ENCODE data around the gene USP15. TPM values are rescaled to one million over a fixed set of nuclear protein-coding genes. Genes with fewer than 3 reads are reported as not detected.

The USP15 gene
- polyA plus RNA-seq, 1 donor (not counting 4 experiments of a cell fraction or from before 2014, with no cell fraction given): 66.5 TPM

DNA sequence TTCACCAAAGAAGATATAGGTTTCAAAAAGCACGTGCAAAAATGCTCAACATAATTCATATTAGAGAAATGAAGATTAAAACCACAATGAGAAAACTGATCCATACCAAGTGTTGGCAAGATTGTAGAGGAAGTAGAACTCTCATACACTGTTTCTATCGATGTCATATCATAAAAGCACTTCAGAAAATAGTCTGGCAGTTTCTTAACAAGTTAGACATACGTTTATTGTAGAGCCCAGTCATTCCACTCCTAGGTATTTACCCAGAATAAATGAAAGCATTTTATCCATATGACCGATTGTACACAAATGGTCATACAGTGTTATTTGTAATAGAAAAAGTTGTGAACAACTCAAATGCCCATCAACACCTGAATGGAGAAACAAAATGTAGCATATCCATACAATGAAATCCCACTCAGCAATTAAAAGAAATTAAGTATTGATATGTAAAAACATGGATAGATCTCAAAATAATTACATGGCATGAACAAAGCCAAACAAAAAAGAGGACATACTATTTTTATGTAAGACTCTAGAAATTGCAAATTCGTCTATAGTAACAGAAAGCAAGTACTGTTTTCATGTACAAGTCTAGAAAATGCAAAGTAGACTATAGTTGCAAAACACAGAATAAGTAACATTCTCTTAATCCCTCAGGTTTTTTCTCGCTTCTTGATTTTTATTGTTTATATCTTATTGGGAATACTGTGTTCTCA lies 41.0 kb downstream of the USP15 start:
- Histone ChIP-seq H3K36me3 (ENCODE audit: control insufficient read depth in 2 of 2, extremely low read depth in 1 of 2, insufficient read depth in 2 of 2, low read length in 2 of 2) (peaks cover 5 to 9% of the 10 kb centered on the region in 2 experiments), H3K9me1 (ENCODE audit: control insufficient read depth, extremely low read depth, insufficient read depth, low read length) (no peaks in the 10 kb centered on the region), H3K27ac (ENCODE audit: control insufficient read depth, insufficient read depth, low read length) (no peak overlapping the region), H3K4me3 (ENCODE audit: control insufficient read depth in 2 of 3, extremely low read depth in 1 of 3, insufficient read depth in 2 of 3, low read depth in 1 of 3, low read length in 3 of 3) (no peak overlapping the region), H3K9ac (ENCODE audit: control insufficient read depth, extremely low read depth, insufficient read depth, low read length) (no peak overlapping the region), H3K4me1 (ENCODE audit: control insufficient read depth, extremely low read depth, insufficient read depth, low read length) (no peaks in the 10 kb centered on the region), H3K9me3 (ENCODE audit: control insufficient read depth, low read depth, low read length) (no peaks in the 10 kb centered on the region), H3K27me3 (ENCODE audit: control insufficient read depth, extremely low read depth, insufficient read depth, low read length) (no peaks in the 10 kb centered on the region), H3K4me2 (ENCODE audit: control insufficient read depth, extremely low read depth, insufficient read depth, low read depth, low read length) (no peak overlapping the region), H2AFZ (ENCODE audit: control insufficient read depth, low read length) (no peak overlapping the region), H3K79me2 (ENCODE audit: control insufficient read depth, insufficient read depth, low read length) (peaks cover 41% of the 10 kb centered on the region), H4K20me1 (ENCODE audit: control insufficient read depth, extremely low read depth, insufficient read depth, low read length) (no peaks in the 10 kb centered on the region)
- DNase-seq (ENCODE audit: low read depth, low spot score) (no peak), FAIRE-seq (no peak)
- dilution Hi-C loops (cut with MboI; ENCODE audit: extremely low pct_ligation_motif_present, low sequenced_read_pairs): no loop called here
- no peak for TF ChIP-seq EZH2 (IDR thresholded peaks at IDR 0.05; ENCODE audit: low read length)
- TF ChIP-seq CTCF (optimal IDR thresholded peaks at IDR 0.05 in 1 of 3, IDR thresholded peaks at IDR 0.05 in 1 of 3, conservative IDR thresholded peaks at IDR 0.05 in 1 of 3; ENCODE audit: extremely low read depth in 1 of 3, insufficient read depth in 2 of 3, low read length in 3 of 3): no peak

- TF ChIP-seq EZH2 (IDR thresholded peaks at IDR 0.05; ENCODE audit: low read length) (no peak), CTCF (optimal IDR thresholded peaks at IDR 0.05 in 1 of 3, IDR thresholded peaks at IDR 0.05 in 1 of 3, conservative IDR thresholded peaks at IDR 0.05 in 1 of 3; ENCODE audit: extremely low read depth in 1 of 3, insufficient read depth in 2 of 3, low read length in 3 of 3) (no peak)
- FAIRE-seq: no peak
Observed at GRCh38 chr12:62301799-62302133, 41.6 kb downstream of the USP15 start.

More at GRCh38 chr12:62301799-62302133, 41.6 kb downstream of the USP15 start:
- Histone ChIP-seq H3K4me3 (ENCODE audit: control insufficient read depth in 2 of 3, extremely low read depth in 1 of 3, insufficient read depth in 2 of 3, low read depth in 1 of 3, low read length in 3 of 3) (no peak overlapping the region), H3K79me2 (ENCODE audit: control insufficient read depth, insufficient read depth, low read length) (peaks cover 41% of the 10 kb centered on the region), H3K27me3 (ENCODE audit: control insufficient read depth, extremely low read depth, insufficient read depth, low read length) (no peaks in the 10 kb centered on the region), H4K20me1 (ENCODE audit: control insufficient read depth, extremely low read depth, insufficient read depth, low read length) (no peaks in the 10 kb centered on the region), H2AFZ (ENCODE audit: control insufficient read depth, low read length) (no peak overlapping the region), H3K9ac (ENCODE audit: control insufficient read depth, extremely low read depth, insufficient read depth, low read length) (no peak overlapping the region), H3K36me3 (ENCODE audit: control insufficient read depth in 2 of 2, extremely low read depth in 1 of 2, insufficient read depth in 2 of 2, low read length in 2 of 2) (peaks cover 5 to 9% of the 10 kb centered on the region in 2 experiments), H3K9me1 (ENCODE audit: control insufficient read depth, extremely low read depth, insufficient read depth, low read length) (no peaks in the 10 kb centered on the region), H3K27ac (ENCODE audit: control insufficient read depth, insufficient read depth, low read length) (no peak overlapping the region), H3K9me3 (ENCODE audit: control insufficient read depth, low read depth, low read length) (no peaks in the 10 kb centered on the region), H3K4me2 (ENCODE audit: control insufficient read depth, extremely low read depth, insufficient read depth, low read depth, low read length) (no peak overlapping the region), H3K4me1 (ENCODE audit: control insufficient read depth, extremely low read depth, insufficient read depth, low read length) (no peaks in the 10 kb centered on the region)
- dilution Hi-C loops (cut with MboI; ENCODE audit: extremely low pct_ligation_motif_present, low sequenced_read_pairs): no loop called here
- no peak for DNase-seq (ENCODE audit: low read depth, low spot score)
